Neural progenitor cell (in vitro differentiated cells): ENCODE measurements around the gene PVR. TPM values are rescaled to one million over a fixed set of nuclear protein-coding genes. Genes with fewer than 3 reads are reported as not detected.

ENCODE experiments used
- DNase-seq: peaks from one replicate; pipeline ENCODE4 v3.0.0-alpha.2; 2016; ENCODE audit warnings: low spot score
- H2AFZ ChIP-seq: fragments of 200-600 bp; sonication (generic); replicated peaks from 2 replicates; pipeline ENCODE4 v1.6.1; 2016; ENCODE audit warnings: antibody characterized with exemption
- H3F3A ChIP-seq: fragments of 200-600 bp; sonication (generic); 2 replicates; pipeline ENCODE4 v1.6.1; 2016; ENCODE audit warnings: antibody characterized with exemption, low read depth
- H3K27ac ChIP-seq: fragments of 200-600 bp; sonication (generic); 2 replicates; pipeline ENCODE4 v1.5.1; 2016; ENCODE audit warnings: mild to moderate bottlenecking
- H3K27me3 ChIP-seq: fragments of 200-600 bp; sonication (generic); 2 replicates; pipeline ENCODE4 v1.6.1; 2016; ENCODE audit warnings: mild to moderate bottlenecking, moderate library complexity
- H3K36me3 ChIP-seq: fragments of 200-600 bp; sonication (generic); 2 replicates; pipeline ENCODE4 v1.5.1; 2016
- H3K4me1 ChIP-seq: fragments of 200-600 bp; sonication (generic); 2 replicates; pipeline ENCODE4 v1.6.1; 2016; ENCODE audit warnings: mixed run types
- H3K4me2 ChIP-seq: fragments of 200-600 bp; sonication (generic); 2 replicates; pipeline ENCODE4 v1.6.1; 2016
- H3K4me3 ChIP-seq: fragments of 200-600 bp; sonication (generic); 2 replicates; pipeline ENCODE4 v1.5.1; 2016
- H3K79me2 ChIP-seq: fragments of 200-600 bp; sonication (generic); 2 replicates; pipeline ENCODE4 v1.6.1; 2016; ENCODE audit warnings: low read depth
- H3K9ac ChIP-seq: fragments of 200-600 bp; sonication (generic); 2 replicates; pipeline ENCODE4 v1.6.1; 2016
- H3K9me3 ChIP-seq: fragments of 200-600 bp; sonication (generic); 2 replicates; pipeline ENCODE4 v1.5.1; 2016; ENCODE audit warnings: low read depth
- H4K20me1 ChIP-seq: fragments of 200-600 bp; sonication (generic); 2 replicates; pipeline ENCODE4 v1.6.1; 2016; ENCODE audit warnings: low read depth
- H3K27ac Mint-ChIP-seq: 3 replicates; pipeline ENCODE4 v1.8.0; 2021; ENCODE audit warnings: mixed read lengths
- H3K27me3 Mint-ChIP-seq: 2 replicates; pipeline ENCODE4 v1.8.0; 2022; ENCODE audit warnings: low read depth, mild to moderate bottlenecking, inconsistent platforms, moderate library complexity, mixed read lengths; ENCODE audit not compliant: insufficient read depth
- H3K36me3 Mint-ChIP-seq: 3 replicates; pipeline ENCODE4 v1.8.0; 2021; ENCODE audit warnings: mixed read lengths
- H3K4me1 Mint-ChIP-seq: 3 replicates; pipeline ENCODE4 v1.8.0; 2021; ENCODE audit warnings: mixed read lengths
- H3K4me3 Mint-ChIP-seq: 3 replicates; pipeline ENCODE4 v1.8.0; 2021; ENCODE audit warnings: mild to moderate bottlenecking, moderate library complexity, mixed read lengths
- H3K9me3 Mint-ChIP-seq: 3 replicates; pipeline ENCODE4 v1.8.0; 2020; ENCODE audit warnings: mixed read lengths
- EZH2 ChIP-seq: fragments of 200-600 bp; sonication (generic); IDR thresholded peaks from 2 replicates; pipeline ENCODE4 v1.6.1; 2017; ENCODE audit warnings: antibody characterized with exemption, mild to moderate bottlenecking, moderate library complexity
- EZH2phosphoT487 ChIP-seq: fragments of 200-600 bp; sonication (generic); IDR thresholded peaks from 2 replicates; pipeline ENCODE4 v1.6.1; 2017; ENCODE audit warnings: antibody characterized with exemption
- total RNA-seq: library from RNA; depleted of rRNA; stranded (reverse); fragments of >200 nt; gene quantifications from 2 replicates; pipeline ENCODE4 v1.2.3, GENCODE V29; 2015; ENCODE audit warnings: low replicate concordance
- TF ChIP-seq, protein P1 (sequence below): fragments of 200-600 bp; sonication (generic); IDR thresholded peaks from 2 replicates; pipeline ENCODE4 v1.5.1; 2017; ENCODE audit warnings: antibody characterized with exemption, mild to moderate bottlenecking

PVR gene
- total RNA-seq, 1 donor from 2014 or later, result 4.4 TPM

- Histone ChIP-seq H3K27ac (no peak overlapping the region), H3K4me3 (no peak overlapping the region)
- H3K4me1 Mint-ChIP-seq, result no peaks in the 10 kb centered on the region
These were observed 20.3 kb downstream of the PVR start for GRCh38 chr19:44663996-44664395.

DNA sequence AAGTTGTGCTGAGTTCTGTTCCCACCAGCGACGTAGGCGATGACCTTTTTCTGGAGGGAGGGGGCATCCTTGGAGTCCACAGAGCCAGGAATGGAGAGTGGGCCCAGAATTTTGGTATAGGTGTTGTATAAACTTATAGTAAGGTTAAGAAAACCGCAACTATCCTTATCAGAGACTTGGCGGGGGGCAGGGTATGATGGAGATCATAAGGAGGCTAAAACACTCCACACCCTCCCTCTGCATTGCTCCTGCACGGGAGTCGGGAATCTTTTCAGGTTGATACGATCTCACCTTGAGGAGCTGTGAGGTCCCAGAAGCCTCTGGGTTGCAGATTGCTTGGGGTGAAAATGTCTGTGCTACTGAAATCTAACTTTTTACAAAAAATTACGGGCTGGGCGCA is 21.3 kb downstream of the PVR start:
- Histone ChIP-seq H3K27me3 (no peaks in the 10 kb centered on the region), H3K4me2 (no peak overlapping the region), H3F3A (peaks cover 7% of the 10 kb centered on the region), H3K9ac (no peak overlapping the region), H4K20me1 (no peaks in the 10 kb centered on the region), H2AFZ (no peak overlapping the region), H3K4me1 (no peaks in the 10 kb centered on the region), H3K27ac (no peak overlapping the region), H3K36me3 (no peaks in the 10 kb centered on the region), H3K4me3 (no peak overlapping the region), H3K9me3 (no peaks in the 10 kb centered on the region), H3K79me2 (no peaks in the 10 kb centered on the region)
- Mint-ChIP-seq H3K27me3 (no peaks in the 10 kb centered on the region), H3K27ac (no peak overlapping the region), H3K4me1 (no peaks in the 10 kb centered on the region), H3K36me3 (peaks cover 2% of the 10 kb centered on the region), H3K4me3 (no peak overlapping the region), H3K9me3 (no peaks in the 10 kb centered on the region)
- no peak for TF ChIP-seq EZH2phosphoT487
- TF ChIP-seq, protein P1, sequence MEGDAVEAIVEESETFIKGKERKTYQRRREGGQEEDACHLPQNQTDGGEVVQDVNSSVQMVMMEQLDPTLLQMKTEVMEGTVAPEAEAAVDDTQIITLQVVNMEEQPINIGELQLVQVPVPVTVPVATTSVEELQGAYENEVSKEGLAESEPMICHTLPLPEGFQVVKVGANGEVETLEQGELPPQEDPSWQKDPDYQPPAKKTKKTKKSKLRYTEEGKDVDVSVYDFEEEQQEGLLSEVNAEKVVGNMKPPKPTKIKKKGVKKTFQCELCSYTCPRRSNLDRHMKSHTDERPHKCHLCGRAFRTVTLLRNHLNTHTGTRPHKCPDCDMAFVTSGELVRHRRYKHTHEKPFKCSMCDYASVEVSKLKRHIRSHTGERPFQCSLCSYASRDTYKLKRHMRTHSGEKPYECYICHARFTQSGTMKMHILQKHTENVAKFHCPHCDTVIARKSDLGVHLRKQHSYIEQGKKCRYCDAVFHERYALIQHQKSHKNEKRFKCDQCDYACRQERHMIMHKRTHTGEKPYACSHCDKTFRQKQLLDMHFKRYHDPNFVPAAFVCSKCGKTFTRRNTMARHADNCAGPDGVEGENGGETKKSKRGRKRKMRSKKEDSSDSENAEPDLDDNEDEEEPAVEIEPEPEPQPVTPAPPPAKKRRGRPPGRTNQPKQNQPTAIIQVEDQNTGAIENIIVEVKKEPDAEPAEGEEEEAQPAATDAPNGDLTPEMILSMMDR, result no peak
- no peak for TF ChIP-seq EZH2
- DNase-seq, result no peak

More at GRCh38 chr19:44663996-44664395, 20.3 kb downstream of the PVR start:
- no peaks in the 10 kb centered on the region for H3K9me3 Mint-ChIP-seq
- Histone ChIP-seq H3K4me2 (no peak overlapping the region), H3K36me3 (no peaks in the 10 kb centered on the region), H3K9ac (no peak overlapping the region), H3K4me1 (no peaks in the 10 kb centered on the region), H3F3A (peaks cover 7% of the 10 kb centered on the region), H4K20me1 (no peaks in the 10 kb centered on the region), H3K27me3 (no peaks in the 10 kb centered on the region), H3K79me2 (no peaks in the 10 kb centered on the region), H3K9me3 (no peaks in the 10 kb centered on the region), H2AFZ (no peak overlapping the region)
- no peak for TF ChIP-seq EZH2phosphoT487
- TF ChIP-seq, protein P1, result no peak
- no peak for TF ChIP-seq EZH2
- H3K27ac Mint-ChIP-seq, result no peak overlapping the region
- no peak for DNase-seq
- H3K4me3 Mint-ChIP-seq, result no peak overlapping the region
- H3K36me3 Mint-ChIP-seq, result peaks cover 2% of the 10 kb centered on the region
- no peaks in the 10 kb centered on the region for H3K27me3 Mint-ChIP-seq

- Mint-ChIP-seq H3K4me1 (no peaks in the 10 kb centered on the region), H3K36me3 (peaks cover 2% of the 10 kb centered on the region), H3K4me3 (no peak overlapping the region), H3K9me3 (no peaks in the 10 kb centered on the region), H3K27me3 (no peaks in the 10 kb centered on the region), H3K27ac (no peak overlapping the region)
- no peaks in the 10 kb centered on the region for H3K27me3 ChIP-seq
- DNase-seq, result no peak
- no peaks in the 10 kb centered on the region for H3K36me3 ChIP-seq
- no peaks in the 10 kb centered on the region for H3K9me3 ChIP-seq
- no peak overlapping the region for H3K4me2 ChIP-seq
- no peak overlapping the region for H3K4me3 ChIP-seq
- H3K27ac ChIP-seq, result no peak overlapping the region
- H2AFZ ChIP-seq, result no peak overlapping the region
- no peaks in the 10 kb centered on the region for H4K20me1 ChIP-seq
- H3F3A ChIP-seq, result peaks cover 7% of the 10 kb centered on the region
- TF ChIP-seq, protein P1, result no peak
- TF ChIP-seq EZH2, result no peak
- TF ChIP-seq EZH2phosphoT487, result no peak
- H3K9ac ChIP-seq, result no peak overlapping the region
- H3K4me1 ChIP-seq, result no peaks in the 10 kb centered on the region
- H3K79me2 ChIP-seq, result no peaks in the 10 kb centered on the region
These were observed 23.3 kb downstream of the PVR start for GRCh38 chr19:44666852-44667556.
